AG10803 (cell line): ENCODE data around the gene FIBIN.
"Not testable (repeated sequence)": the region's sequence is repeated elsewhere in the genome, so short reads cannot be mapped to it uniquely, and the experiment has no call there.

Experiments used
- DNase-seq: peaks from one replicate; pipeline ENCODE4 v3.0.0; 2010; ENCODE audit warnings: low read depth
- H3K4me3 ChIP-seq: 2 replicates; pipeline ENCODE4 v1.5.1; 2011; ENCODE audit warnings: mild to moderate bottlenecking, low read length, control low read depth
- CTCF ChIP-seq: conservative IDR thresholded peaks from 2 replicates; pipeline ENCODE4 v1.5.1; 2011; ENCODE audit warnings: mild to moderate bottlenecking, low read length, control low read depth, inconsistent platforms

The FIBIN gene

GRCh38 chr11:26963764-26964163 is 30.1 kb upstream of the FIBIN start:
- TF ChIP-seq CTCF: no peak

GRCh38 chr11:26964339-26964738 is 29.6 kb upstream of the FIBIN start:
- no peak overlapping the region for H3K4me3 ChIP-seq
- TF ChIP-seq CTCF: no peak
- no peak for DNase-seq

More at GRCh38 chr11:26963764-26964163, 30.1 kb upstream of the FIBIN start:
- peak; percentile 51 for DNase-seq
- H3K4me3 ChIP-seq: no peak overlapping the region

GRCh38 chr11:26964847-26965485 is 28.9 kb upstream of the FIBIN start:
- not testable (repeated sequence) for H3K4me3 ChIP-seq, DNase-seq

GRCh38 chr11:26971961-26972360 is 22.0 kb upstream of the FIBIN start:
- peak; percentile 20 for DNase-seq
- TF ChIP-seq CTCF: no peak
- no peak overlapping the region for H3K4me3 ChIP-seq

- no peak for TF ChIP-seq CTCF
- H3K4me3 ChIP-seq: no peak overlapping the region
- DNase-seq: peak; percentile 72
These were observed 19.7 kb upstream of the FIBIN start for GRCh38 chr11:26974069-26974783.

- no peak for TF ChIP-seq CTCF
- DNase-seq: no peak
- no peak overlapping the region for H3K4me3 ChIP-seq
These were observed 18.9 kb upstream of the FIBIN start for GRCh38 chr11:26974996-26975395.

- peak; percentile 53 for DNase-seq
- TF ChIP-seq CTCF: no peak
- no peak overlapping the region for H3K4me3 ChIP-seq
These were observed 17.5 kb upstream of the FIBIN start for GRCh38 chr11:26976389-26976788.

- DNase-seq, H3K4me3 ChIP-seq: not testable (repeated sequence)
These were observed 16.7 kb upstream of the FIBIN start for GRCh38 chr11:26977209-26977608.
